Neuronal stem cell (in vitro differentiated cells): ENCODE measurements around the gene MOSPD2.

ENCODE experiments used
- DNase-seq: peaks from one replicate; pipeline ENCODE4 v3.0.0-alpha.2; 2013; ENCODE audit warnings: low spot score
- H2AFZ ChIP-seq: one replicate; pipeline ENCODE4 v1.6.1; 2013; ENCODE audit warnings: mild to moderate bottlenecking, low read length, inconsistent platforms
- H2AK5ac ChIP-seq: 2 replicates; pipeline ENCODE4 v1.6.1; 2013; ENCODE audit warnings: low read depth, mild to moderate bottlenecking, inconsistent platforms, low read length, moderate library complexity, mixed read lengths
- H2BK120ac ChIP-seq: 2 replicates; pipeline ENCODE4 v1.6.1; 2013; ENCODE audit warnings: low read depth, mild to moderate bottlenecking, inconsistent platforms, low read length, moderate library complexity, mixed read lengths
- H2BK12ac ChIP-seq: one replicate; pipeline ENCODE4 v1.6.1; 2013; ENCODE audit warnings: low read length, inconsistent platforms
- H2BK15ac ChIP-seq: 2 replicates; pipeline ENCODE4 v1.6.1; 2013; ENCODE audit warnings: mild to moderate bottlenecking, low read length, inconsistent platforms, mixed read lengths
- H2BK5ac ChIP-seq: one replicate; pipeline ENCODE4 v1.6.1; 2013; ENCODE audit warnings: inconsistent platforms, mild to moderate bottlenecking, low read length, moderate library complexity
- H3K14ac ChIP-seq: one replicate; pipeline ENCODE4 v1.6.1; 2013; ENCODE audit warnings: low read length, inconsistent platforms
- H3K18ac ChIP-seq: 2 replicates; pipeline ENCODE4 v1.6.1; 2013; ENCODE audit warnings: low read length, inconsistent platforms
- H3K23ac ChIP-seq: 2 replicates; pipeline ENCODE4 v1.6.1; 2013; ENCODE audit warnings: low read depth, mild to moderate bottlenecking, mixed read lengths, low read length, inconsistent platforms; ENCODE audit not compliant: poor library complexity
- H3K27ac ChIP-seq: replicated peaks from 3 replicates; pipeline ENCODE4 v1.5.1; 2013; ENCODE audit warnings: low read length, inconsistent platforms
- H3K27me3 ChIP-seq, 3 experiments: 2 replicates each; pipeline ENCODE4 v1.6.1; 2013; ENCODE audit warnings: low read length in 3 of 3, mild to moderate bottlenecking in 2 of 3, inconsistent platforms in 1 of 3, low read depth in 1 of 3, mixed read lengths in 1 of 3, moderate library complexity in 1 of 3; ENCODE audit not compliant: control insufficient read depth in 3 of 3, insufficient read depth in 3 of 3
- H3K36me3 ChIP-seq, 2 donors: replicated peaks in 1 of 2; 2 replicates each; pipeline ENCODE4 v1.6.1; 2013; ENCODE audit warnings: low read length in 2 of 2; ENCODE audit not compliant: control insufficient read depth in 2 of 2, insufficient read depth in 2 of 2
- H3K4ac ChIP-seq: 2 replicates; pipeline ENCODE4 v1.6.1; 2013; ENCODE audit warnings: inconsistent platforms, mild to moderate bottlenecking, low read length, moderate library complexity
- H3K4me1 ChIP-seq, 2 donors: 1 replicate in 1 of 2; 2 replicates in 1 of 2; pipeline ENCODE4 v1.6.1; 2013; ENCODE audit warnings: low read length in 2 of 2, low read depth in 1 of 2; ENCODE audit not compliant: control insufficient read depth in 2 of 2, insufficient read depth in 1 of 2
- H3K4me2 ChIP-seq: one replicate; pipeline ENCODE4 v1.6.1; 2013; ENCODE audit warnings: mild to moderate bottlenecking, low read length, inconsistent platforms; ENCODE audit not compliant: insufficient read depth, poor library complexity, severe bottlenecking
- H3K4me3 ChIP-seq, 2 donors: 2 replicates each; pipeline ENCODE4 v1.5.1; 2013; ENCODE audit warnings: low read length in 2 of 2, mild to moderate bottlenecking in 2 of 2, inconsistent platforms in 1 of 2, moderate library complexity in 1 of 2
- H3K79me1 ChIP-seq: one replicate; pipeline ENCODE4 v1.6.1; 2013; ENCODE audit warnings: low read depth, mild to moderate bottlenecking, inconsistent platforms, low read length, moderate library complexity
- H3K9ac ChIP-seq: one replicate; pipeline ENCODE4 v1.6.1; 2013; ENCODE audit warnings: mild to moderate bottlenecking, low read depth, low read length, inconsistent platforms; ENCODE audit not compliant: poor library complexity
- H3K9me3 ChIP-seq, 2 donors: replicated peaks in 1 of 2; 2 replicates each; pipeline versions ENCODE3 to v1.6.1; 2013; ENCODE audit warnings: low read length in 2 of 2, mild to moderate bottlenecking in 2 of 2, inconsistent platforms in 1 of 2, low read depth in 1 of 2, mixed read lengths in 1 of 2, moderate library complexity in 1 of 2; ENCODE audit not compliant: control insufficient read depth in 2 of 2, insufficient read depth in 1 of 2
- H4K8ac ChIP-seq: one replicate; pipeline ENCODE4 v1.6.1; 2013; ENCODE audit warnings: low read depth, mild to moderate bottlenecking, inconsistent platforms, low read length, moderate library complexity
- H4K91ac ChIP-seq: one replicate; pipeline ENCODE4 v1.6.1; 2013; ENCODE audit warnings: low read length, low read depth, mild to moderate bottlenecking, inconsistent platforms; ENCODE audit not compliant: poor library complexity
- WGBS, 2 donors: extraction: QIAGEN DNeasy Blood & Tissue Kit; methylation state at CpG; one replicate each; pipeline ENCODE4 v1.1.7; 2013; ENCODE audit warnings: missing lambda C conversion rate in 2 of 2, mixed read lengths in 1 of 2; ENCODE audit not compliant: insufficient read length in 2 of 2, insufficient replicate concordance in 1 of 2; ENCODE audit errors: extremely low coverage in 2 of 2; 5-methylcytosine and 5-hydroxymethylcytosine counted together

MOSPD2 gene

GRCh38 chrX:14930663-14931062 lies 57.4 kb downstream of the MOSPD2 start:
- Histone ChIP-seq H3K4me2 (no peak overlapping the region), H3K79me1 (no peaks in the 10 kb centered on the region), H3K9me3 (no peaks in the 10 kb centered on the region), H3K14ac (no peak overlapping the region), H3K27ac (no peak overlapping the region), H2BK12ac (no peak overlapping the region), H4K91ac (no peak overlapping the region), H3K9ac (no peak overlapping the region), H2BK5ac (no peak overlapping the region), H2AK5ac (no peak overlapping the region), H3K4me1 (peaks cover 0 to 2% of the 10 kb centered on the region in 2 donors), H3K18ac (no peak overlapping the region), H3K36me3 (no peaks in the 10 kb centered on the region), H3K23ac (no peak overlapping the region), H2BK15ac (no peak overlapping the region), H2BK120ac (no peak overlapping the region), H3K27me3 (no peaks in the 10 kb centered on the region), H3K4ac (no peak overlapping the region), H2AFZ (no peak overlapping the region), H4K8ac (no peak overlapping the region), H3K4me3 (no peak overlapping the region)
- no peak for DNase-seq
- no CpG with 5 or more reads among the region's 1 CpG for WGBS, 2 donors

GRCh38 chrX:14932136-14932535 lies 58.9 kb downstream of the MOSPD2 start:
- Histone ChIP-seq H3K36me3 (no peaks in the 10 kb centered on the region), H3K18ac (no peak overlapping the region), H2BK15ac (no peak overlapping the region), H3K4me1 (peaks cover 0 to 2% of the 10 kb centered on the region in 2 donors), H2BK12ac (no peak overlapping the region), H3K27ac (no peak overlapping the region), H3K27me3 (no peaks in the 10 kb centered on the region), H2BK5ac (no peak overlapping the region), H4K91ac (no peak overlapping the region), H3K9me3 (no peaks in the 10 kb centered on the region), H3K23ac (no peak overlapping the region), H3K4me2 (no peak overlapping the region), H2AFZ (no peak overlapping the region), H2AK5ac (no peak overlapping the region), H4K8ac (no peak overlapping the region), H3K14ac (no peak overlapping the region), H3K4me3 (no peak overlapping the region), H2BK120ac (no peak overlapping the region), H3K79me1 (no peaks in the 10 kb centered on the region), H3K4ac (no peak overlapping the region), H3K9ac (no peak overlapping the region)
- no CpG with 5 or more reads among the region's 1 CpG for WGBS, 2 donors
- DNase-seq: no peak

GRCh38 chrX:14934423-14934822 lies 61.2 kb downstream of the MOSPD2 start:
- Histone ChIP-seq H4K91ac (no peak overlapping the region), H2BK12ac (no peak overlapping the region), H2BK15ac (no peak overlapping the region), H3K23ac (no peak overlapping the region), H3K18ac (no peak overlapping the region), H3K36me3 (no peaks in the 10 kb centered on the region), H3K4ac (no peak overlapping the region), H3K27me3 (no peaks in the 10 kb centered on the region), H3K9me3 (no peaks in the 10 kb centered on the region), H3K4me3 (no peak overlapping the region), H2AK5ac (no peak overlapping the region), H3K79me1 (no peaks in the 10 kb centered on the region), H2BK120ac (no peak overlapping the region), H3K27ac (peak overlapping the region; percentile 58), H2BK5ac (no peak overlapping the region), H2AFZ (no peak overlapping the region), H3K9ac (no peak overlapping the region), H4K8ac (no peak overlapping the region), H3K4me1 (peaks cover 0 to 2% of the 10 kb centered on the region in 2 donors), H3K14ac (no peak overlapping the region), H3K4me2 (peak overlapping the region; percentile 11)
- WGBS, 2 donors: no CpG with 5 or more reads among the region's 1 CpG
- DNase-seq: no peak

- H3K79me1 ChIP-seq: no peaks in the 10 kb centered on the region
- H2BK12ac ChIP-seq: no peak overlapping the region
- no peak overlapping the region for H2AK5ac ChIP-seq
- H3K4me1 ChIP-seq: peaks cover 0 to 2% of the 10 kb centered on the region in 2 donors
- no peak overlapping the region for H2BK120ac ChIP-seq
- no peak overlapping the region for H3K18ac ChIP-seq
- no peak overlapping the region for H3K4me3 ChIP-seq
- H3K23ac ChIP-seq: no peak overlapping the region
- no peak overlapping the region for H4K8ac ChIP-seq
- DNase-seq: no peak
- H3K9me3 ChIP-seq: no peaks in the 10 kb centered on the region
- H3K4me2 ChIP-seq: no peak overlapping the region
- H3K9ac ChIP-seq: no peak overlapping the region
- H3K4ac ChIP-seq: no peak overlapping the region
- H2BK5ac ChIP-seq: no peak overlapping the region
- H2AFZ ChIP-seq: peak overlapping the region; percentile 44
- no peaks in the 10 kb centered on the region for H3K27me3 ChIP-seq
- no CpG with 5 or more reads among the region's 5 CpGs for WGBS, 2 donors
- H3K14ac ChIP-seq: no peak overlapping the region
- H3K27ac ChIP-seq: no peak overlapping the region
- H3K36me3 ChIP-seq: no peaks in the 10 kb centered on the region
- no peak overlapping the region for H2BK15ac ChIP-seq
- no peak overlapping the region for H4K91ac ChIP-seq
Measured at GRCh38 chrX:14936561-14936960, 63.3 kb downstream of the MOSPD2 start.
